Stimulated activated CD4-positive, alpha-beta T cell treated with anti-CD3 and anti-CD28 coated beads, Interleukin-12 subunit alpha, Interleukin-12 subunit beta, amount 100 ng/mL, for 48 hours (primary cell): ENCODE data around the gene GMPPB.

ENCODE experiments used
- DNase-seq, 3 donors: peaks; one replicate each; pipeline ENCODE4 v3.0.0-alpha.2; 2020; ENCODE audit warnings: low read depth in 2 of 3, low spot score in 1 of 3

GMPPB gene

DNA sequence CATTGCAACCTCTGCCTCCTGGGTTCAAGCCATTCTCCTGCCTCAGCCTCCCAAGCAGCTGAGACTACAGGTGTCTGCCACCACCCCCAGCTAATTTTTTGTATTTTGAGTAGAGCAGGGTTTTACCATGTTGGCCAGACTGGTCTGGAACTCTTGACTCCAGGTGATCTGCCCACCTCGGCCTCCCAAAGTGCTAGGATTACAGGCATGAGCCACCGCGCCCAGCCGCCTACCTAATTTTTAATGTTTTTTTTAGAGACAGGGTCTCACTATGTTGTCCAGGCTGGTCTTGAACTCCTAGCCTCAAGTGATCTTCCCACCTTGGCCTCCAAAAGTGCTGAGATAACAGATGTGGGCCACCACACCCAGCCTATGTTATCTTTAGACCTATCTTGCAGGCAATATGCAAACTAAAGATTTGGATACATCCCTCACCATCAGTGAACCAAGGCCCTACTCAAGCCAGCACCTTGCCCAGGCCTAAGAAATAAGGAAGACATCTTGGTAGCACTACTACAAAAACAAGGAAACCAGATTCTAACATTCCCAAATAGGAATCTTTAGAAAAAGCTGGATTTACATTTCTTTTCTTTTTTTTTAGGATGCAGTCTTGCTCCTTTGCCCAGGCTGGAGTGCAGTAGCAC, 6.3 kb upstream of the GMPPB start:
- no peak for DNase-seq

DNA sequence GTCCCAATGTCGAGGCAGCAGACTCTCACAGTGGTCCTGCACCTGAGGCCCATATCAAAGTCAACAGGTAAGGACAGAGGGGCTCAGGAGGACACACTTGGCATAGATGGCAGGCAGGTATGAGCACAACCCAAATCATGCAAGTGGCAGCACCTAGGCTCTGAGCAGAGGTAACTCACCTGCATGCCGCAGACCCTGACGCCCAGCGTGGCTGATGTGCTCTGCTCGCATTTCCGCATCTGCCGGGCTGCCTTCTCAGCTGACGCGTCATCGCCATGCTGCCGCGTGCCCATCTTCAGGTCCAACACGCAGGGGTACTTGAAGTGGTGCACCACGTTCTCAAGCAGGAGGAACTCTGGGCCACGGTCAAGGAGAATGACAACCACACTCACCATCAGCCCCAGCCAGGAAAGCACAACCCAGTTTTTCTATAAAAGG, 4.2 kb upstream of the GMPPB start:
- DNase-seq, result no peak

- no peak for DNase-seq
These were observed 3.6 kb upstream of the GMPPB start for GRCh38 chr3:49727154-49727923.

- DNase-seq, result no peak
These were observed 2.3 kb upstream of the GMPPB start for GRCh38 chr3:49725906-49726681.

DNA sequence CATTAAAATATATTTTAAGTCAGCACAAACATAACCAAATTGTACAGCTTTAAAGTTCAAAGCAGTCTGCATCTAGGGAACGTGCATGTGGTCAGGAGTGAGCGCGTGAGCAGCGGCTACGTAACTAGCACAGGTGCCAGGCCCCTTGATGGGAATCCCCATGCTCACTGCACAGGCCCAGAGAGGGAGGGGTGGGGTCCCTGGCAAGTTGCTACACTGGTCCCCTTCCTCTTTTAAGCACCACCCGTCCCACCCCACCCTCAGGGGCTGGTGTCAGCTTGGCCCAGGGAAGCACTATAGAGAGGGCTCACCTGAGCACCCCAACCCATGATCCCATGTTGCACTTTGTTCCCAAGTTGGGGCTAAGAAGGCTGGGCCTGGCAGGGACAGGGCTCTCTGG, 835 bp upstream of the GMPPB start:
- no peak for DNase-seq

- peak; percentile 44 to 46 (median 45) for DNase-seq
These were observed 489 bp downstream of the GMPPB start for GRCh38 chr3:49723296-49723627.

GRCh38 chr3:49722896-49723295, 855 bp downstream of the GMPPB start:
- DNase-seq, result no peak

GRCh38 chr3:49721896-49722781, 1.6 kb downstream of the GMPPB start:
- DNase-seq, result no peak

GRCh38 chr3:49721596-49721895, 2.2 kb downstream of the GMPPB start:
- DNase-seq, result no peak

DNA sequence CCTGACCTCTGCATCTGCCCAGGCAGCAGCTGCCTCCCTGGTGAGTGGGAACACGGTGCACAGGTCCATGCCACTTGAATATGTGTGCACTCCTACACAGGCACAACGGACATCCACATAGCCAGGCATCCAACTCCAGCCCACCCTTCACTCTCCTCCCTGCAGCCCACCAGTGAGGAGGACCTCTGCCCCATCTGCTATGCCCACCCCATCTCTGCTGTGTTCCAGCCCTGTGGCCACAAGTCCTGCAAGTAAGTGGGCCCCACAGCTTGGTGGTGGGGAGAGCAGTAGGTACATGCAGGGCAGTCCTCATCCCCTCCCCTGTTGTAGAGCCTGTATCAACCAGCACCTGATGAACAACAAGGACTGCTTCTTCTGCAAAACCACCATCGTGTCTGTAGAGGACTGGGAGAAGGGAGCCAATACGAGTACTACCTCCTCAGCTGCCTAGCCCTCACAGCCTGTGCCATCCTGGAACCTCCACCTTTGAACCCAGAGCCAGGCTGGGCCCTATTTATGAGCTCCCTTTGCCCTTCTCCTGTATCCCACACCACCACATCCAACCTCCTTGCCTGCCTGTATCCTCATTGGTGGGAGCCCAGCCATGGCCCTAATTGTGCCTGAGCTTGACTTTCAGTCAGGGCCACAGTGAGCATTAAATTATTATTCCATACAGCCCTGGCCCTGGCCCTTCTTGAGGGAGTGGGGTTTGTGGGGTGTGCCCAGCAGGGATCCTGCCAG, 2.7 kb downstream of the GMPPB start:
- DNase-seq, result no peak

GRCh38 chr3:49719214-49719884, 4.4 kb downstream of the GMPPB start, which contains the start of gene AMIGO3:
AMIGO3 (minus strand) TSS chr3:49719684; CDS start chr3:49719465, 219 bp downstream.
- peak; percentile 82 to 87 (median 83) for DNase-seq

DNA sequence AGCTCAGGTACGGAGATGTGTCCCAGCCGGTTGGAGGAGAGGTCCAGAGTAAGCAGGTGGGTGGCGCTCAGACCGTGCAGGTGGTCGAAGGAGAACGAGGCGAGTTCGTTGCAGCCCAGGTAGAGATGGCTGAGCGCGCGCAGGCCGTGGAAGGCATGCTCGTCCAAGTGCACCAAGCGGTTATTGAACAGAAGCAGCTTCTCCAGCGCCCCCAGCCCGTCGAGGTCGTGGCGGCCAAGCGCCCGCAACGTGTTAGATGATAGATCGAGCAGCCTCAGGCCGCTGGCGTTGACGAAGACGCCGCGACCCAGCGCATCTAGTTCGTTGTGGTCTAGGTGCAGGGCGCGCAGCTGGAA, 4.9 kb downstream of the GMPPB start:
- DNase-seq, result no peak

DNA sequence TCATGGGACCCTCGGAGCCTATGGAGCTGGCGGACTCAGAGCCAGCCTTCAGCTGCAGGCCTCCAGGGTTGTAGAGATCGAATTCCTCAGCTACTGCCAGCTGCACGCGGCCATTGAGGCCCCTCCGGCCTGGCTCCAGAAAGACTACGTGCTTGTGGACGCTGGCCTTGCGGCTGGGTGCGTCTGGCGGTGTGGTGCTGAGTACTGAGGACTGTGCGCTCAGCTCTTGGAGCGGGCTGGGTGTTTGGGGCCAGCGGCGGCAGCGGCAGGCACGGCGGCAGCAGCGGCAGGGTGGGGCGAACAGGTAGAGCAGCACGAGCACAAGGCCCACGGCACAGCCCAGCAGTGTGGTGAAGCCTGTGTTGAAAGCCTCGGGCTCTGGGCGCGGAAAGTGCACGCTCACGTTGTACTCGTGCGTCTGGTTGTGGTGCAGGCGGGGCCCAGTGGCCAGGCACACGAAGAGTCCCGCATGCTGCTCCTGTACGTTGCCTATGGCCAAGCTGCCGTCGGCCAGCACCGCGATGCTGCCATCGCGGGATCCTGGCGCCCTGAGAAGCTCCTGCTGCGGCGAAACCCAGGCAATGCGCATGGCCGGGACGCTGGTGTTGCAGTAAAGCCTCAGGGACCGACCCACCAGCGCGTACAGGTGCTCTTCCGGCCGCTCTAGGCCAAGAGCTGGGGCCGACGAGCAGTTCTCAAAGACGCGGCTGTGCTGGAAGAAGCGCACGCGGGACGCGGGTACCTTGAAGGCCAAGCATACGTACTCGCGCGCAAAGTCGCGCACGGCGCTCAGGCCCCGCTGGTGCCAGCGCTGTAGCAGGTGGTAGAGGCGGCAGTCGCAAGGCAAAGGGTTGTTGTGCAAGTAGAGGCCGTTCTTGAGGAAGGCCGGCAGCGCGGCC, 5.5 kb downstream of the GMPPB start:
- DNase-seq, result no peak

GRCh38 chr3:49717211-49717958, 6.4 kb downstream of the GMPPB start:
- DNase-seq, result no peak

DNA sequence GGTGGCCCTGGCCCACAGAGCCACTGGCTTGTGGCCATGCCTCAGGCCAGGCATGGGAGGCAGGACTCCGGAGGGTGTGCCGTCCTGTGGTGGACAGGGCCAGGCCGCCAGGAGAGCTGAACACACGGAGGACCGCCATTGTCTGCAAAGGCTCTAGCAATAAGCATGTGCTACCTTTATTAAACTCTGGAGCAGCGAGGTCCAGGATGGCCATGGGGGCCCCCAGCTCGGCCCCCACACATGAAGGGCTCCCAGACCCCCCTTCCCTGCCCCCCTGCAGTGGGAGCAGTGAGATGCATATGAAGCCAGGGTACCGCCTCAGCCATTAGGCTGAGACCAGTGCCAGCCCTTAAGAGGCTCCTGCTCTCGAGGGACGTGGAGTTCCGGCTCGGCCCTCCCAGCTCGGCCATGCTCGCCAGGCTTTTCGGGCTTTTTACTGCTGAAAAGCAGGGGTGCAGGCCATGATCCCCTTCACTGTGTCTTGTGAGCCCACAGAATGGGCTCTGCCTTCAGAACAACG, 7.0 kb downstream of the GMPPB start:
- no peak for DNase-seq

DNA sequence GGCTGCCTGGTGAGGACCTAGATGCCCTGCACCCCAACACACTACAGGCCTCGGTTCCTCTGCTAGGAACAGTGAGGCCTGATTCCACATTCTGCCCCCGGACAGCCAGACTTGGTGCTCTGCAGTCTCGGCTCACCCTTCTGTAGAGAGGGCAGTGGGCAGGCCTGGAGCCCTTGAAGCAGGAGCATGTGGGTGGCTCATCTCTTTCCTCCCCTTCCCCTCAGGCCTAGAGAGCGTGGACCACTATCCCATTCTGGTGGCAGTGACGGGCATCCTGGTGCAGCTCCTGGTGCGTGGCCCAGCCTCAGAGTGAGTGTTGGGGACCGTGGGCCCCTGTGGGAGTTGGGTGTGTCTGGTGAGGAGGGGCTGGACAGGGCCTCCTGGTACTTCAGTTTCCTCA, 7.6 kb downstream of the GMPPB start:
- DNase-seq, result no peak

- DNase-seq, result no peak
These were observed 8.1 kb downstream of the GMPPB start for GRCh38 chr3:49715611-49716121.
